ENCODE data around the gene FOXP1.

The FOXP1 gene

GRCh38 chr3:70911719-70912118 lies 671.8 kb downstream of the FOXP1 start:
- no peaks in the 10 kb centered on the region for H3K36me3 ChIP-seq (ENCODE audit: control insufficient read depth, insufficient read depth, low read length)
- no peaks in the 10 kb centered on the region for H3K4me1 ChIP-seq (ENCODE audit: control insufficient read depth, insufficient read depth, low read length)
- no peak overlapping the region for H3K9ac ChIP-seq (ENCODE audit: low read depth, low read length)
- H3K27ac ChIP-seq (ENCODE audit: low read depth, low read length) = no peak overlapping the region
- H3K27me3 ChIP-seq (ENCODE audit: control insufficient read depth, insufficient read depth, low read length) = no peaks in the 10 kb centered on the region
- no peaks in the 10 kb centered on the region for H3K9me3 ChIP-seq (ENCODE audit: control insufficient read depth, insufficient read depth, low read length)
- H3K4me3 ChIP-seq (ENCODE audit: low read depth, low read length) = no peak overlapping the region

GRCh38 chr3:70905491-70905890 lies 678.0 kb downstream of the FOXP1 start:
- Histone ChIP-seq H3K4me3 (ENCODE audit: low read depth, low read length) (no peak overlapping the region), H3K9me3 (ENCODE audit: control insufficient read depth, insufficient read depth, low read length) (no peaks in the 10 kb centered on the region), H3K27ac (ENCODE audit: low read depth, low read length) (no peak overlapping the region)

More at GRCh38 chr3:70905491-70905890, 678.0 kb downstream of the FOXP1 start:
- H3K27me3 ChIP-seq (ENCODE audit: control insufficient read depth, insufficient read depth, low read length) = no peaks in the 10 kb centered on the region
- H3K9ac ChIP-seq (ENCODE audit: low read depth, low read length) = no peak overlapping the region
- H3K4me1 ChIP-seq (ENCODE audit: control insufficient read depth, insufficient read depth, low read length) = no peaks in the 10 kb centered on the region
- no peaks in the 10 kb centered on the region for H3K36me3 ChIP-seq (ENCODE audit: control insufficient read depth, insufficient read depth, low read length)
